Neural progenitor cell (in vitro differentiated cells): ENCODE results near the gene CBFB. TPM values are rescaled to one million over a fixed set of nuclear protein-coding genes. Genes with fewer than 3 reads are reported as not detected.

ENCODE experiments used
- DNase-seq: peaks from one replicate; pipeline ENCODE4 v3.0.0-alpha.2; 2016; ENCODE audit warnings: low spot score
- H2AFZ ChIP-seq: fragments of 200-600 bp; sonication (generic); replicated peaks from 2 replicates; pipeline ENCODE4 v1.6.1; 2016; ENCODE audit warnings: antibody characterized with exemption
- H3F3A ChIP-seq: fragments of 200-600 bp; sonication (generic); 2 replicates; pipeline ENCODE4 v1.6.1; 2016; ENCODE audit warnings: antibody characterized with exemption, low read depth
- H3K27ac ChIP-seq: fragments of 200-600 bp; sonication (generic); 2 replicates; pipeline ENCODE4 v1.5.1; 2016; ENCODE audit warnings: mild to moderate bottlenecking
- H3K27me3 ChIP-seq: fragments of 200-600 bp; sonication (generic); 2 replicates; pipeline ENCODE4 v1.6.1; 2016; ENCODE audit warnings: mild to moderate bottlenecking, moderate library complexity
- H3K36me3 ChIP-seq: fragments of 200-600 bp; sonication (generic); 2 replicates; pipeline ENCODE4 v1.5.1; 2016
- H3K4me1 ChIP-seq: fragments of 200-600 bp; sonication (generic); 2 replicates; pipeline ENCODE4 v1.6.1; 2016; ENCODE audit warnings: mixed run types
- H3K4me2 ChIP-seq: fragments of 200-600 bp; sonication (generic); 2 replicates; pipeline ENCODE4 v1.6.1; 2016
- H3K4me3 ChIP-seq: fragments of 200-600 bp; sonication (generic); 2 replicates; pipeline ENCODE4 v1.5.1; 2016
- H3K79me2 ChIP-seq: fragments of 200-600 bp; sonication (generic); 2 replicates; pipeline ENCODE4 v1.6.1; 2016; ENCODE audit warnings: low read depth
- H3K9ac ChIP-seq: fragments of 200-600 bp; sonication (generic); 2 replicates; pipeline ENCODE4 v1.6.1; 2016
- H3K9me3 ChIP-seq: fragments of 200-600 bp; sonication (generic); 2 replicates; pipeline ENCODE4 v1.5.1; 2016; ENCODE audit warnings: low read depth
- H4K20me1 ChIP-seq: fragments of 200-600 bp; sonication (generic); 2 replicates; pipeline ENCODE4 v1.6.1; 2016; ENCODE audit warnings: low read depth
- H3K27ac Mint-ChIP-seq: 3 replicates; pipeline ENCODE4 v1.8.0; 2021; ENCODE audit warnings: mixed read lengths
- H3K27me3 Mint-ChIP-seq: 2 replicates; pipeline ENCODE4 v1.8.0; 2022; ENCODE audit warnings: low read depth, mild to moderate bottlenecking, inconsistent platforms, moderate library complexity, mixed read lengths; ENCODE audit not compliant: insufficient read depth
- H3K36me3 Mint-ChIP-seq: 3 replicates; pipeline ENCODE4 v1.8.0; 2021; ENCODE audit warnings: mixed read lengths
- H3K4me1 Mint-ChIP-seq: 3 replicates; pipeline ENCODE4 v1.8.0; 2021; ENCODE audit warnings: mixed read lengths
- H3K4me3 Mint-ChIP-seq: 3 replicates; pipeline ENCODE4 v1.8.0; 2021; ENCODE audit warnings: mild to moderate bottlenecking, moderate library complexity, mixed read lengths
- H3K9me3 Mint-ChIP-seq: 3 replicates; pipeline ENCODE4 v1.8.0; 2020; ENCODE audit warnings: mixed read lengths
- CTCF ChIP-seq: fragments of 200-600 bp; sonication (generic); IDR thresholded peaks from 2 replicates; pipeline ENCODE4 v1.5.1; 2017; ENCODE audit warnings: antibody characterized with exemption, mild to moderate bottlenecking
- EZH2 ChIP-seq: fragments of 200-600 bp; sonication (generic); IDR thresholded peaks from 2 replicates; pipeline ENCODE4 v1.6.1; 2017; ENCODE audit warnings: antibody characterized with exemption, mild to moderate bottlenecking, moderate library complexity
- EZH2phosphoT487 ChIP-seq: fragments of 200-600 bp; sonication (generic); IDR thresholded peaks from 2 replicates; pipeline ENCODE4 v1.6.1; 2017; ENCODE audit warnings: antibody characterized with exemption
- total RNA-seq: library from RNA; depleted of rRNA; stranded (reverse); fragments of >200 nt; gene quantifications from 2 replicates; pipeline ENCODE4 v1.2.3, GENCODE V29; 2015; ENCODE audit warnings: low replicate concordance

Gene CBFB
- total RNA-seq, 1 donor from 2014 or later = 95.5 TPM

- no peak for DNase-seq
- H3K4me1 ChIP-seq = no peaks in the 10 kb centered on the region
- no peaks in the 10 kb centered on the region for H3K36me3 ChIP-seq
- H3K36me3 Mint-ChIP-seq = peaks cover 11% of the 10 kb centered on the region
- no peak overlapping the region for H3K4me2 ChIP-seq
- H3F3A ChIP-seq = no peaks in the 10 kb centered on the region
- no peak overlapping the region for H3K9ac ChIP-seq
- no peaks in the 10 kb centered on the region for H3K9me3 ChIP-seq
- no peaks in the 10 kb centered on the region for H3K27me3 ChIP-seq
- no peak overlapping the region for H3K27ac Mint-ChIP-seq
- no peak overlapping the region for H3K27ac ChIP-seq
- H2AFZ ChIP-seq = no peak overlapping the region
- H3K9me3 Mint-ChIP-seq = no peaks in the 10 kb centered on the region
- no peaks in the 10 kb centered on the region for H4K20me1 ChIP-seq
- no peak overlapping the region for H3K4me3 ChIP-seq
- no peak for TF ChIP-seq EZH2phosphoT487
- no peak for TF ChIP-seq EZH2
- no peak for TF ChIP-seq CTCF
- H3K4me3 Mint-ChIP-seq = no peak overlapping the region
- H3K27me3 Mint-ChIP-seq = no peaks in the 10 kb centered on the region
- no peaks in the 10 kb centered on the region for H3K4me1 Mint-ChIP-seq
- H3K79me2 ChIP-seq = no peaks in the 10 kb centered on the region
Measured at GRCh38 chr16:67129422-67129821, 100.5 kb downstream of the CBFB start.

GRCh38 chr16:67137605-67138004, 108.7 kb downstream of the CBFB start:
- Histone ChIP-seq H3K27ac (no peak overlapping the region), H4K20me1 (no peaks in the 10 kb centered on the region), H3K36me3 (no peaks in the 10 kb centered on the region), H3K9me3 (no peaks in the 10 kb centered on the region), H2AFZ (no peak overlapping the region), H3K27me3 (no peaks in the 10 kb centered on the region), H3K4me1 (no peaks in the 10 kb centered on the region), H3K79me2 (no peaks in the 10 kb centered on the region), H3K4me3 (no peak overlapping the region), H3F3A (no peaks in the 10 kb centered on the region), H3K4me2 (no peak overlapping the region), H3K9ac (no peak overlapping the region)
- no peak for DNase-seq
- H3K27me3 Mint-ChIP-seq = no peaks in the 10 kb centered on the region
- peaks cover 32% of the 10 kb centered on the region for H3K36me3 Mint-ChIP-seq
- no peak overlapping the region for H3K27ac Mint-ChIP-seq
- H3K4me3 Mint-ChIP-seq = no peak overlapping the region
- TF ChIP-seq CTCF (no peak), EZH2phosphoT487 (no peak), EZH2 (no peak)
- H3K9me3 Mint-ChIP-seq = no peaks in the 10 kb centered on the region
- H3K4me1 Mint-ChIP-seq = no peaks in the 10 kb centered on the region

GRCh38 chr16:67141391-67141790, 112.4 kb downstream of the CBFB start:
- Histone ChIP-seq H3K36me3 (no peaks in the 10 kb centered on the region), H3K4me3 (no peak overlapping the region), H3K27me3 (no peaks in the 10 kb centered on the region), H3K79me2 (no peaks in the 10 kb centered on the region), H3K4me2 (no peak overlapping the region), H4K20me1 (no peaks in the 10 kb centered on the region), H3F3A (no peaks in the 10 kb centered on the region), H3K27ac (no peak overlapping the region), H2AFZ (no peak overlapping the region), H3K9me3 (no peaks in the 10 kb centered on the region), H3K9ac (no peak overlapping the region), H3K4me1 (no peaks in the 10 kb centered on the region)
- Mint-ChIP-seq H3K4me1 (no peaks in the 10 kb centered on the region), H3K9me3 (no peaks in the 10 kb centered on the region), H3K27me3 (no peaks in the 10 kb centered on the region), H3K27ac (no peak overlapping the region), H3K4me3 (no peak overlapping the region), H3K36me3 (peaks cover 31% of the 10 kb centered on the region)
- no peak for DNase-seq
- TF ChIP-seq EZH2 = no peak
- TF ChIP-seq CTCF = no peak
- no peak for TF ChIP-seq EZH2phosphoT487
